B cell (primary cell): ENCODE measurements around the gene A2ML1. TPM values are rescaled to one million over a fixed set of nuclear protein-coding genes. Genes with fewer than 3 reads are reported as not detected.

Experiments used
- ATAC-seq: fragments of 200-7000 bp; cut with Tn5 transposase; one replicate; pipeline ENCODE4 v1.10.0; 2021; ENCODE audit warnings: low read depth, mild to moderate bottlenecking, moderate number of reproducible peaks, moderate library complexity
- CTCF ChIA-PET: fragments of 350-600 bp; sonication (Branson Sonifier 250); formaldehyde crosslinking; loops from one replicate; lab custom pipeline; 2021; ENCODE audit warnings: antibody characterized with exemption, inconsistent platforms; lab: Charles Lee
- POLR2A ChIA-PET: fragments of 350-600 bp; sonication (Branson Sonifier 250); formaldehyde crosslinking; loops from one replicate; lab custom pipeline; 2021; ENCODE audit warnings: antibody characterized with exemption; lab: Charles Lee
- DNase-seq: peaks from one replicate; pipeline ENCODE4 v3.0.0; 2013
- H2AFZ ChIP-seq: 2 replicates; pipeline ENCODE4 v1.6.1; 2012; ENCODE audit warnings: mild to moderate bottlenecking, low read depth, low read length; ENCODE audit not compliant: insufficient read depth, poor library complexity, severe bottlenecking
- H3K27ac ChIP-seq, 2 donors: 1 replicate in 1 of 2; 2 replicates in 1 of 2; pipeline ENCODE4 v1.5.1; 2012 to 2013; ENCODE audit warnings: low read length in 2 of 2, mild to moderate bottlenecking in 2 of 2, moderate library complexity in 1 of 2
- H3K27me3 ChIP-seq, 4 experiments: fragments of 200-600 bp in 1 of 4; sonication (generic) in 1 of 4; replicated peaks in 1 of 4; 1 replicate in 2 of 4; 2 replicates in 2 of 4; pipeline versions ENCODE4 v1.6.1 to v1.7.0; 2013 to 2016; ENCODE audit warnings: low read length in 3 of 4, mild to moderate bottlenecking in 2 of 4, mixed read lengths in 1 of 4, moderate library complexity in 1 of 4; ENCODE audit not compliant: insufficient read depth in 4 of 4, control insufficient read depth in 3 of 4; ENCODE audit errors: control extremely low read depth in 1 of 4
- H3K36me3 ChIP-seq, 2 experiments: replicated peaks in 1 of 2; 1 replicate in 1 of 2; 2 replicates in 1 of 2; pipeline versions ENCODE4 v1.6.1 to v1.7.1; 2013; ENCODE audit warnings: low read length in 1 of 2; ENCODE audit not compliant: insufficient read depth in 2 of 2, control insufficient read depth in 1 of 2; ENCODE audit errors: control extremely low read depth in 1 of 2, extremely low read depth in 1 of 2
- H3K4me1 ChIP-seq, 2 donors: fragments of 200-600 bp in 1 of 2; sonication (generic) in 1 of 2; 1 replicate in 1 of 2; 2 replicates in 1 of 2; pipeline versions ENCODE4 v1.5.1 to v1.6.1; 2013 to 2017; ENCODE audit warnings: low read length in 2 of 2; ENCODE audit not compliant: control insufficient read depth in 2 of 2, insufficient read depth in 2 of 2
- H3K4me2 ChIP-seq: replicated peaks from 2 replicates; pipeline ENCODE3; 2012; ENCODE audit warnings: mild to moderate bottlenecking, low read depth, low read length; ENCODE audit not compliant: poor library complexity, severe bottlenecking
- H3K4me3 ChIP-seq, 5 experiments: fragments of 200-600 bp in 1 of 5; sonication (generic) in 1 of 5; 1 replicate in 3 of 5; 2 replicates in 2 of 5; pipeline versions ENCODE4 v1.5.1 to v1.7.0; 2011 to 2016; ENCODE audit warnings: low read length in 4 of 5, mild to moderate bottlenecking in 4 of 5, low read depth in 2 of 5, control low read depth in 1 of 5, moderate library complexity in 1 of 5; ENCODE audit not compliant: insufficient read depth in 1 of 5; ENCODE audit errors: control extremely low read depth in 1 of 5, extremely low read depth in 1 of 5
- H3K79me2 ChIP-seq: fragments of 200-600 bp; sonication (generic); one replicate; pipeline ENCODE4 v1.6.0; 2016; ENCODE audit warnings: low read length; ENCODE audit not compliant: control insufficient read depth, insufficient read depth
- H3K9ac ChIP-seq: fragments of 200-600 bp; sonication (generic); 2 replicates; pipeline ENCODE4 v1.6.1; 2017; ENCODE audit warnings: mild to moderate bottlenecking, low read length, moderate library complexity
- H3K9me3 ChIP-seq, 3 donors: one replicate each; pipeline versions ENCODE4 v1.6.1 to v1.7.1; 2013; ENCODE audit warnings: low read length in 2 of 3; ENCODE audit not compliant: control insufficient read depth in 2 of 3, insufficient read depth in 1 of 3; ENCODE audit errors: control extremely low read depth in 1 of 3
- H4K20me1 ChIP-seq: 2 replicates; pipeline ENCODE4 v1.6.0; 2012; ENCODE audit warnings: mild to moderate bottlenecking, low read length; ENCODE audit not compliant: insufficient read depth, control insufficient read depth, poor library complexity, severe bottlenecking
- H3K27ac Mint-ChIP-seq: one replicate; pipeline ENCODE4 v1.8.0; 2021; ENCODE audit warnings: mixed read lengths
- H3K27me3 Mint-ChIP-seq: one replicate; pipeline ENCODE4 v1.8.0; 2021; ENCODE audit warnings: mixed read lengths
- H3K4me1 Mint-ChIP-seq: one replicate; pipeline ENCODE4 v1.8.0; 2021; ENCODE audit warnings: mixed read lengths
- H3K4me3 Mint-ChIP-seq: one replicate; pipeline ENCODE4 v1.8.0; 2021; ENCODE audit warnings: mixed read lengths
- H3K9me3 Mint-ChIP-seq: one replicate; pipeline ENCODE4 v1.8.0; 2022; ENCODE audit warnings: mixed read lengths; ENCODE audit not compliant: insufficient read depth
- CTCF ChIP-seq: fragments of 200-600 bp; IDR thresholded peaks from one replicate; pipeline ENCODE4 v1.8.0; 2022; ENCODE audit warnings: antibody characterized with exemption, mild to moderate bottlenecking
- EZH2 ChIP-seq: IDR thresholded peaks from 2 replicates; pipeline ENCODE4 v1.6.1; 2012; ENCODE audit warnings: borderline replicate concordance, low read depth, mild to moderate bottlenecking, moderate library complexity, low read length; ENCODE audit not compliant: insufficient read depth, poor library complexity, severe bottlenecking
- WGBS: methylation state at CpG from one replicate; pipeline ENCODE4 v1.1.5; 2013; ENCODE audit warnings: missing lambda C conversion rate; ENCODE audit not compliant: insufficient coverage; 5-methylcytosine and 5-hydroxymethylcytosine counted together
- intact Hi-C: fragments of 100-400 bp; cut with micrococcal nuclease; formaldehyde crosslinking; loops from one replicate; pipeline ENCODE4 v1.10.0; 2022
- polyA plus RNA-seq: library from polyadenylated mRNA; depleted of rRNA; stranded (reverse); fragments of >200 nt; gene quantifications from 2 replicates; pipeline ENCODE4 v1.2.3, GENCODE V29; 2012
- total RNA-seq, 2 donors: library from RNA; stranded (reverse); fragments of 120-200 nt in 1 of 2; gene quantifications; 1 replicate in 1 of 2; 2 replicates in 1 of 2; pipeline versions ENCODE4 v1.2.3 to v1.2.4, GENCODE V29; 2013 to 2022

A2ML1 gene
- total and polyA plus RNA-seq, 2 donors (not counting 1 experiment from before 2014, with no cell fraction given): not detected

- H3K36me3 ChIP-seq: no peaks in the 10 kb centered on the region
- H3K79me2 ChIP-seq: no peaks in the 10 kb centered on the region
- 95% methylated on average over 3 of the region's 7 CpGs for WGBS
- TF ChIP-seq EZH2: no peak
- no peak for TF ChIP-seq CTCF
- DNase-seq (no peak), ATAC-seq (no peak)
- H3K27me3 ChIP-seq: peaks cover 0 to 5% (median under 1%) of the 10 kb centered on the region in 4 experiments
- Mint-ChIP-seq H3K27ac (no peak overlapping the region), H3K27me3 (peaks cover 22% of the 10 kb centered on the region), H3K4me1 (no peaks in the 10 kb centered on the region), H3K4me3 (no peak overlapping the region), H3K9me3 (peaks cover 5% of the 10 kb centered on the region)
- H3K9me3 ChIP-seq: peaks cover 0 to 5% (median 2%) of the 10 kb centered on the region in 3 donors
- H3K4me2 ChIP-seq: no peak overlapping the region
- CTCF ChIA-PET: no interaction called here
- H3K4me1 ChIP-seq: no peaks in the 10 kb centered on the region
- H4K20me1 ChIP-seq: no peaks in the 10 kb centered on the region
- H3K4me3 ChIP-seq: no peak overlapping the region
- no peak overlapping the region for H3K27ac ChIP-seq
- intact Hi-C loops: no loop called here
- no peak overlapping the region for H3K9ac ChIP-seq
- H2AFZ ChIP-seq: no peak overlapping the region
- POLR2A ChIA-PET: no interaction called here
Observed at GRCh38 chr12:8829621-8830020, 7.2 kb downstream of the A2ML1 start.

- H3K9me3 Mint-ChIP-seq: no peaks in the 10 kb centered on the region
- CTCF ChIA-PET: no interaction called here
- peaks cover 24% of the 10 kb centered on the region for H3K27me3 Mint-ChIP-seq
- DNase-seq (no peak), ATAC-seq (no peak)
- Histone ChIP-seq H3K9ac (no peak overlapping the region), H3K27ac (no peak overlapping the region), H3K4me1 (no peaks in the 10 kb centered on the region), H3K4me2 (no peak overlapping the region), H3K4me3 (no peak overlapping the region), H3K9me3 (peaks cover 0 to 5% (median 0%) of the 10 kb centered on the region in 3 donors), H3K36me3 (no peaks in the 10 kb centered on the region), H3K27me3 (peaks cover 0 to 6% (median 1%) of the 10 kb centered on the region in 4 experiments), H3K79me2 (no peaks in the 10 kb centered on the region), H4K20me1 (no peaks in the 10 kb centered on the region), H2AFZ (no peak overlapping the region)
- intact Hi-C loops: no loop called here
- H3K4me3 Mint-ChIP-seq: no peak overlapping the region
- TF ChIP-seq CTCF: no peak
- 95% methylated on average over 7 of the region's 9 CpGs for WGBS
- no peak overlapping the region for H3K27ac Mint-ChIP-seq
- POLR2A ChIA-PET: interaction anchor here (0.7 kb wide), 1 partner anchor 851 kb away, joined by 8 read pairs; no protein-coding TSS in a partner anchor
- no peaks in the 10 kb centered on the region for H3K4me1 Mint-ChIP-seq
Observed at GRCh38 chr12:8831116-8831515, 8.7 kb downstream of the A2ML1 start.
